GM18909 (cell line): Measurements from ENCODE around the gene PITPNM1.
A peak's percentile ranks its signal among the peaks of the same experiment; 100 is the strongest.
"Not testable (repeated sequence)": the region's sequence is repeated elsewhere in the genome, so short reads cannot be mapped to it uniquely, and the experiment has no call there.

ENCODE experiments used
- ATAC-seq: cut with Tn5 transposase; IDR thresholded peaks from one replicate; pipeline ENCODE4 v1.9.1; 2021; ENCODE audit warnings: mild to moderate bottlenecking; ENCODE audit not compliant: unreplicated experiment, poor library complexity

The PITPNM1 gene

GRCh38 chr11:67491276-67492068 is 13.7 kb downstream of the PITPNM1 start:
- no peak for ATAC-seq

DNA sequence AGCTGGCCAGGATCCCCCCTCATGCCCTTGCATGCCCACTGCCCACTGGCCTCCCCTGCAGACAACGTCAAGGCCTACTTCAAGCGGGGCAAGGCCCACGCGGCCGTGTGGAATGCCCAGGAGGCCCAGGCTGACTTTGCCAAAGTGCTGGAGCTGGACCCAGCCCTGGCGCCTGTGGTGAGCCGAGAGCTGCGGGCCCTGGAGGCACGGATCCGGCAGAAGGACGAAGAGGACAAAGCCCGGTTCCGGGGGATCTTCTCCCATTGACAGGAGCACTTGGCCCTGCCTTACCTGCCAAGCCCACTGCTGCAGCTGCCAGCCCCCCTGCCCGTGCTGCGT is 14.5 kb downstream of the PITPNM1 start:
- ATAC-seq: no peak

- ATAC-seq: no peak
Measured at GRCh38 chr11:67489885-67490726, 15.1 kb downstream of the PITPNM1 start.

DNA sequence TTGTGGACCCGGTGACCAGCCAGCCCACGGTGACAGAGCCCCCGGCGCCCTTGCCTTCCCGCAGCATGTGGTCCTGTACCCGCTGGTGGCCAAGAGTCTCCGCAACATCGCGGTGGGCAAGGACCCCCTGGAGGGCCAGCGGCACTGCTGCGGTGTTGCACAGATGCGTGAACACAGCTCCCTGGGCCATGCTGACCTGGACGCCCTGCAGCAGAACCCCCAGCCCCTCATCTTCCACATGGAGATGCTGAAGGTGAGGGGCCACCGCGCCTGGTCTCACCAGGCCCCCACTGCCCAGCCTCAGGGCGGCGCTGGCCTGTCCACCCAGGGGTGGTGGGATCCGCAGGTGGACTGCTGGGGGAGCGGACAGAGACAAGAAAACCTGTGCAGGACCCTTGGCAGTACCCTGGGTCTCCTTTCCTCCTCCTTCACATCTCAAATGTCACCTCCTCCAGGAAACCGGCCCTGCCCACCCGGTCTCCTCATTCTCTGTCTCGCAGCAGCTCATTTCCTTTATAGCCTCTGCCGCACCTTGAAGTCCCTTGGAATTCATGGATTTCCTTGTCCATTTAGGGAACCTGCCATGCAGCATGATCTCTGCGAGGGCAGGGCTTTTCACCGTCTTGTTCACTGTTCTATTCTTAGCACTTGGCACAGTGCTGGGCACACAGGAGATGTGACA is 15.8 kb downstream of the PITPNM1 start:
- no peak for ATAC-seq

GRCh38 chr11:67486481-67487195 is 18.5 kb downstream of the PITPNM1 start:
- peak; percentile 35 for ATAC-seq

DNA sequence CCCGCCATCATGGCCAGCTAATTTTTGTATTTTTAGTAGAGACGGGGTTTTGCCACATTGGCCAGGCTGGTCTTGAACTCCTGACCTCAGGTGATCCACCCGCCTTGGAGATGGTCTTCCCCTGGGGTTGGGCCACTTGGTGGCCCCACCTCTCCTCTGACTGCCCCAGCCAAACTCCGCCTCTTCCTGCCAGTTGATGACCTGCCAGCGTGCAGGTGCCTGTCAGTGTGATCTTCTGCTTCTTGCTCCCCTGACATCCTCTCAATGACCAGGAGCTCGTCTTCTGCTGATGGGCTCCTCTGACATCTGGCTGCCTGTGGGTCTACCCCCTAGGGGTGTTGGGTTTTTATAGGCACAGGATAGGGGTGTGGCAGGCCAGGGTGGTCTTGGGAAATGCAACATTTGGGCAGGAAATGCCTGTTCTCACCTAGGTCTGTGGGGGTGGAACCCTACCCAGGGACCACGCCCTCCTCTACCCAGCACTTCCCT is 19.2 kb downstream of the PITPNM1 start:
- ATAC-seq: not testable (repeated sequence)

GRCh38 chr11:67484847-67485311 is 20.3 kb downstream of the PITPNM1 start:
- ATAC-seq: no peak

DNA sequence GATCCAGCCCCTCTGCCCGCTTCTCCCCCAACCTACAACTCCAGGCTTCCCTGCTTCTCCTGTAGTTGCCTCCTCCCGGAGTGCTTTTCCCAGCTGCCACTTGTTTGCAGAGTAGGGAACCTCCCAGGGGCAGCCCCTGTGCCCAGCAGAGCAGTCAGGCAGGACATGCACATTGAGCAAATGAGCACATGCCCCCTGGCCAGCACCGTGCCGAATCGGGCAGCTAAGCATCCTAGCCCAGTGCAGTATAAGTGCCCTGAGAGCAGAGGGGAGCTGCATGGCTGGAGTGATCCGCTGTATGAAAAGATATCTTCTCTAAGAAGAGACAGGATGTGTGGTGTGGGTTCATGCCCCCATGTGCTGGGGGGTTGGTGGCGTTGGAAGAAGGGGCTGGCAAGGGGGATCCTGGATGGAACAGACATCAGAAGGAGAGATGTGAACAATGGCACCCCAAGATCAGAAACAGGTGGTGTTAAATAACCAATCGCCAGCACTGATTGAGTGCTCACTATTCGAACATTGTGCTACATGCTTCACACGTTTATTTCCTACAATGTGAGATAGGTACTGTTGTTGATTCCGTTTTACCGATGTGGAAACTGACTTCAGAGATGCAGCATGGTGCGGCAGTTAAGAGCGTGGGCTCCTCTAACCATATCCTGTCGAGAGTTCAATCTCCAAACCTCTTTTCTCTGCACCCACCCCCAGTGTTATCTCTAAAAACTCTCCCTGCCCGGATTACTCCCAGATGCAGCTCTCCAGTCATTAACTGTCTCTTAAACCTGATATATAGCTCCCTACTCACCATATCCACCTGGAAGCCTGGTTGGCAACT is 21.1 kb downstream of the PITPNM1 start:
- no peak for ATAC-seq

GRCh38 chr11:67482827-67483798 is 22.1 kb downstream of the PITPNM1 start, which contains the start of gene AIP:
AIP (plus strand) TSS chr11:67483026; CDS start chr11:67483159, 133 bp downstream.
- peak; percentile 73 for ATAC-seq

- no peak for ATAC-seq
Measured at GRCh38 chr11:67482275-67482826, 22.8 kb downstream of the PITPNM1 start.

GRCh38 chr11:67477344-67478050 is 27.7 kb downstream of the PITPNM1 start:
- not testable (repeated sequence) for ATAC-seq

DNA sequence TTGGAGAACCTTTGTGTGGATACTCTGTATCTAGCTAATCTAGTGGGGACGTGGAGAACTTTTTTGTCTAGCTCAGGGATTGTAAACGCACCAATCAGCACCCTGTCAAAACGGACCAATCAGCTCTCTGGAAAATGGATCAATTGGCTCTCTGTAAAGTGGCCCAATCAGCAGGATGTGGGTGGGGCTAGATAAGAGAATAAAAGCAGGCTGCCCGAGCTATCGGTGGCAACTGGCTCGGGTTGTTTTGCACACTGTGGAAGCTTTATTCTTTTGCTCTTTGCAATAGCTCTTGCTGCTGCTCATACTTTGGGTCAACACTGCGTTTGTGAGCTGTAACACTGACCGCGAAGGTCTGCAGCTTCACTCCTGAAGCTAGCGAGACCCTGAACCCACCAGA is 28.5 kb downstream of the PITPNM1 start:
- not testable (repeated sequence) for ATAC-seq

DNA sequence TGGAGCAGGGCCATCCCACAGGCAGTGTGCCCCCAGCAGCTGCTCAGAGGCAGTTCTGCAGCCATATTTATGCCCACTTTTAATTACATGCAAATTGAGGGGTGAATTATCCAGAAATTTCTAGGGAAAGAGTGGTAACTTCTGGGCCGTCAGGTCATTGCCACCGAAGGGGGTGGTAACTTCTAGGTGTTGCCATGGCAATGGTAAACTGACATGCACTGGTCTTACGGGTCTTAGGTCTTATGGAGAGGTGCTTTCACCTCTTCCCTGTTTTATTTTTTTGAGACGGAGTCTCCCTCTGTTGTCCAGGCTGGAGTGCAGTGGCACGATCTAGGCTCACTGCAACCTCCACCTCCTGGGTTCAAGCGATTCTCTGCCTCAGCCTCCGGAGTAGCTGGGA is 32.3 kb downstream of the PITPNM1 start:
- ATAC-seq: no peak

DNA sequence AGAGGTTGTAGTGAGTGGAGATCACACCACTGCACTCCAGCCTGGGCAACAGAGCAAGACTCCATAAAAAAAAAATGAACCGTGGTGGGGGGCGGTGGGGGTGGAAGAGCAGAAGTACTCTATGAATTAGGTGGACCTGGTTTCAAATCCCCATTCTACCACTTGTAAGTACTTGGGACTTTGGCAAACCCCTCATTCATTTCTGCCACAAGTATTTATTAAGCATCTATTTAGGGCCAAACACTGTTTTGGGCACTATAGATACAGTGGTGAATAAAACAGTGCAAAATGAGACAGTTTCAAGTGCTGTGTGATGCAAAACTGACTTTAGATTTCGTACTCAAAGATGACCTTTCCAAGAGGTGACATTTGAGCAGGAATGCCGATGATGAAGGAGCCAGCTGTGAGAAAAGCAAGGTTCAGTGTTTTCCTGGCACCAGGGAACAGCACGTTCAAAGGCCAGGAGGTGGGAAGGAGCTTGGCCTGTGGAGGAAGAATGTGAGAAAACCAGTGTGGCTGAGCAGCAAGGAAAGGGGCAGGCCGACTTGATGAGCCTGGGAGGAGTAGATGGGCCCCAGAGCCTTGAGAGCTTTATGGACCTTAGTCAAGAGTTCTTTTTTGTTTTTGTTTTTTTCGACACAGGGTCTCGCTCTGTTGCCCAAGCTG is 34.7 kb downstream of the PITPNM1 start:
- no peak for ATAC-seq

GRCh38 chr11:67469508-67469811 is 35.7 kb downstream of the PITPNM1 start:
- ATAC-seq: no peak

DNA sequence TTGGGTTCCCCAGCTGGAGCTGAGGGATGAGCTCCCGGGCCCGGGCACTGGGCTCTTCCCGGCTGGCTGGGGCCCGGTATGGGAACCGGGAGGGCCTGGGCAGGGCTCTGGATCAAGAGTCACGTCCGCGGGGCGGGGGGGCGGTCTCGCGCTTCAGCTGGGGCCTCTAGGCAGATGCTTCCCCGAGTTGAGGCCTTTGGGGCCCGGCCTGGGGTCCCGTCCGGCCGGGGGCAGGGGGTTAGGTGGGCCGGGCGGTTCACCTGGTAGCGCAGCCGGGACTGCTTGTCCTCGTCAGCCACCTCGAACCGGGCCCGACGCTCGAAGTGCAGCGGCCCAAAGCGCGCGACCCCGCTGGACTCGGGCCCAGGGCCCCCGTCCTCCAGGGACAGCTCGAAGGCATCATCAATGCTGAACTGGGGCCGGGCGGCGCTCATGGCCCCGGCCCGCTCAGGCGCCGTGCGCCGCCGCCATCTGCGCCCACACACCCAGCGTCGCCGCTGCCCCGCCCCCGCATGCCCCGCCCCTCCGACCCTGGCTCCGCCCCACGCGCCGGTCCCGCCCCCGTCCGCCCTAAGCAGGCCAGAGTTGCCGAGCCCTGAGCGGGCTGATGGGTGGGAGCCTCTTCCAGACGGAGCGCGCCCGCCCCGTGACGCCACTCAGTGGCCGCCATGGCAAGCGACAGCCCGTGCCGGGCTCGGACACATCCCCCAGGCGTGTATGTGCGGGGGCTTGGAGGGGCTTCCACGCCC is 36.2 kb downstream of the PITPNM1 start, which contains the start of gene TMEM134:
Gene TMEM134, minus strand, starts transcription at position 493 of the 749 bp plus-strand sequence. Its CDS starts 59 bp downstream, at position 434.
- ATAC-seq: peak; percentile 67
